Stimulated activated CD8-positive, alpha-beta memory T cell treated with anti-CD3 and anti-CD28 coated beads, Interleukin-12 subunit alpha, Interleukin-12 subunit beta, amount 100 ng/mL, for 24 hours (primary cell): Measurements from ENCODE around the gene FAM153A.
"Not testable (repeated sequence)": the region's sequence is repeated elsewhere in the genome, so short reads cannot be mapped to it uniquely, and the experiment has no call there.

Source experiments
- DNase-seq: peaks from one replicate; pipeline ENCODE4 v3.0.0-alpha.2; 2020; ENCODE audit errors: extremely low read depth

FAM153A gene

GRCh38 chr5:177782792-177783633 is at the start of gene FAM153A:
Gene FAM153A (minus strand): TSS chr5:177782899.
- DNase-seq, result not testable (repeated sequence)

- not testable (repeated sequence) for DNase-seq
These were observed 49.6 kb upstream of the FAM153A start for GRCh38 chr5:177832287-177832686.

GRCh38 chr5:177826073-177826472 is 43.4 kb upstream of the FAM153A start:
- not testable (repeated sequence) for DNase-seq

- not testable (repeated sequence) for DNase-seq
These were observed 42.1 kb upstream of the FAM153A start for GRCh38 chr5:177824776-177825175.

GRCh38 chr5:177822489-177822888 is 39.8 kb upstream of the FAM153A start:
- not testable (repeated sequence) for DNase-seq

- not testable (repeated sequence) for DNase-seq
These were observed 37.0 kb upstream of the FAM153A start for GRCh38 chr5:177819664-177820063.

GRCh38 chr5:177812814-177813425 is 30.2 kb upstream of the FAM153A start:
- not testable (repeated sequence) for DNase-seq

- not testable (repeated sequence) for DNase-seq
These were observed 29.6 kb upstream of the FAM153A start for GRCh38 chr5:177812160-177812743.

- DNase-seq, result not testable (repeated sequence)
These were observed 26.7 kb upstream of the FAM153A start for GRCh38 chr5:177809209-177809913.

GRCh38 chr5:177808420-177808819 is 25.7 kb upstream of the FAM153A start:
- DNase-seq, result not testable (repeated sequence)

- not testable (repeated sequence) for DNase-seq
These were observed 24.6 kb upstream of the FAM153A start for GRCh38 chr5:177807265-177807664.

- DNase-seq, result not testable (repeated sequence)
These were observed 18.7 kb upstream of the FAM153A start for GRCh38 chr5:177801427-177801826.

- not testable (repeated sequence) for DNase-seq
These were observed 15.6 kb upstream of the FAM153A start for GRCh38 chr5:177798237-177798840.

GRCh38 chr5:177793272-177793671 is 10.6 kb upstream of the FAM153A start:
- DNase-seq, result not testable (repeated sequence)

GRCh38 chr5:177791649-177792048 is 8.9 kb upstream of the FAM153A start:
- DNase-seq, result not testable (repeated sequence)

GRCh38 chr5:177782169-177782568 is 530 bp downstream of the FAM153A start:
- DNase-seq, result not testable (repeated sequence)

- not testable (repeated sequence) for DNase-seq
These were observed 11.5 kb downstream of the FAM153A start for GRCh38 chr5:177771206-177771605.

- not testable (repeated sequence) for DNase-seq
These were observed 12.1 kb downstream of the FAM153A start for GRCh38 chr5:177770646-177771045.

GRCh38 chr5:177763737-177764508 is 18.8 kb downstream of the FAM153A start:
- DNase-seq, result not testable (repeated sequence)

GRCh38 chr5:177760954-177761353 is 21.7 kb downstream of the FAM153A start:
- DNase-seq, result not testable (repeated sequence)

- DNase-seq, result not testable (repeated sequence)
These were observed 35.3 kb downstream of the FAM153A start for GRCh38 chr5:177747354-177747753.
